Measurements from ENCODE around the gene GRB10. TPM values are rescaled to one million over a fixed set of nuclear protein-coding genes. Genes with fewer than 3 reads are reported as not detected.
"Not testable (repeated sequence)": the region's sequence is repeated elsewhere in the genome, so short reads cannot be mapped to it uniquely, and the experiment has no call there.

Gene GRB10
- total RNA-seq, 4 donors from 2014 or later: 33.9 to 72.6 (median 41.8) TPM

GRCh38 chr7:50552921-50553320 is 229.8 kb downstream of the GRB10 start:
- Histone ChIP-seq H3K27me3 (no peaks in the 10 kb centered on the region), H3K4me3 (no peak overlapping the region), H3K9me3 (no peaks in the 10 kb centered on the region), H3K27ac (no peak overlapping the region), H3K36me3 (no peaks in the 10 kb centered on the region), H3K4me1 (no peaks in the 10 kb centered on the region)
- DNase-seq: no peak
- TF ChIP-seq CTCF (IDR thresholded peaks at IDR 0.05) (no peak), POLR2A (IDR thresholded peaks at IDR 0.05) (no peak)
- intact Hi-C loops (cut with DNase I; ENCODE audit: low total_unique reads): no loop called here

DNA sequence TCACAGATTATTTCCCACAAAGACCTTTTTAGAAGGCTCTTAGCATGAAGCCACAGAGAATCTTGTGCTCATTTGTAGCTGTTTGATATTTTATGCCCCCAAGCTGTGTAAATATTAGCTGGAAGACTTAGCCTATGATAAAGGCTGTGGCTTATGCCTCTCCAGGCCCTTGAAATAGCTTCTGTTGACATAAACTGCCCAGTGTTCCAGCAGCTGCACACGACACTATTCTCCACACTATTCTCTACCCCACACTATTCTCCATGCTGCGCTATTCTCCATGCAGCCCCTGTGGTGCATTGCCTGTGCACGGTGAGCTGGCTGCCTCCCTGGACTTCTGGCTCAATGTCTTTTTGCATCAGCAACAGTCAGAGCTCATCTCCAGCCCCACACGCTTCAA is 230.6 kb downstream of the GRB10 start:
- H3K4me1 ChIP-seq: no peaks in the 10 kb centered on the region
- TF ChIP-seq POLR2A (IDR thresholded peaks at IDR 0.05) (no peak), CTCF (IDR thresholded peaks at IDR 0.05) (no peak)
- H3K27ac ChIP-seq: no peak overlapping the region
- no peaks in the 10 kb centered on the region for H3K36me3 ChIP-seq
- DNase-seq: no peak
- intact Hi-C loops (cut with DNase I; ENCODE audit: low total_unique reads): no loop called here
- H3K4me3 ChIP-seq: no peak overlapping the region
- no peaks in the 10 kb centered on the region for H3K27me3 ChIP-seq
- no peaks in the 10 kb centered on the region for H3K9me3 ChIP-seq

DNA sequence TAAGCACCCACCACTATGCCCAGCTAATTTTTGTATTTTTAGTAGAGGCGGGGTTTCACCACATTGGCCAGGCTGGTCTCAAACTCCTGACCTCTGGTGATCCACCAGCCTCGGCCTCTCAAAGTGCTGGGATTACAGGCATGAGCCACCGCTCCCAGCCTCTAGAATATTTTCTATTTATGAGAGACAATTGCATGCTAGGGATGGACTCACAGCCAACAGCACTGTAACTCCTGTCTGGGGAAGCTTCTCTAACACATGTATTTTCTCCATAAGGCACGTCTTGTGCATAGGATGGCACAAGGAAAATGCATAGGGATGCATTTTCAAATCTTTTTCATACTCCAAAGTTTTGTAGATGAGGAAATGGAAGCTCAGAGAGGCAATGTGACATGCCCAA is 237.1 kb downstream of the GRB10 start:
- H3K27ac ChIP-seq; H3K9me3 ChIP-seq; DNase-seq; H3K4me3 ChIP-seq; H3K27me3 ChIP-seq; H3K36me3 ChIP-seq; H3K4me1 ChIP-seq; intact Hi-C loops (cut with DNase I; ENCODE audit: low total_unique reads): not testable (repeated sequence)

- Histone ChIP-seq H3K27me3 (no peaks in the 10 kb centered on the region), H3K4me1 (no peaks in the 10 kb centered on the region), H3K27ac (no peak overlapping the region), H3K4me3 (no peak overlapping the region), H3K36me3 (no peaks in the 10 kb centered on the region), H3K9me3 (no peaks in the 10 kb centered on the region)
- DNase-seq: no peak
- intact Hi-C loops (cut with DNase I; ENCODE audit: low total_unique reads): no loop called here
- no peak for TF ChIP-seq CTCF (IDR thresholded peaks at IDR 0.05)
- no peak for TF ChIP-seq POLR2A (IDR thresholded peaks at IDR 0.05)
Observed at GRCh38 chr7:50544992-50545391, 237.7 kb downstream of the GRB10 start.

- no peaks in the 10 kb centered on the region for H3K9me3 ChIP-seq
- H3K27ac ChIP-seq: no peak overlapping the region
- intact Hi-C loops (cut with DNase I; ENCODE audit: low total_unique reads): no loop called here
- H3K4me1 ChIP-seq: no peaks in the 10 kb centered on the region
- H3K4me3 ChIP-seq: no peak overlapping the region
- DNase-seq: no peak
- no peaks in the 10 kb centered on the region for H3K36me3 ChIP-seq
- no peaks in the 10 kb centered on the region for H3K27me3 ChIP-seq
- no peak for TF ChIP-seq CTCF (IDR thresholded peaks at IDR 0.05)
- no peak for TF ChIP-seq POLR2A (IDR thresholded peaks at IDR 0.05)
Observed at GRCh38 chr7:50543776-50544442, 238.8 kb downstream of the GRB10 start.

- intact Hi-C loops (cut with DNase I; ENCODE audit: low total_unique reads): no loop called here
- Histone ChIP-seq H3K4me3 (no peak overlapping the region), H3K9me3 (no peaks in the 10 kb centered on the region), H3K36me3 (no peaks in the 10 kb centered on the region), H3K4me1 (no peaks in the 10 kb centered on the region), H3K27me3 (no peaks in the 10 kb centered on the region), H3K27ac (no peak overlapping the region)
- no peak for DNase-seq
- no peak for TF ChIP-seq CTCF (IDR thresholded peaks at IDR 0.05)
- TF ChIP-seq POLR2A (IDR thresholded peaks at IDR 0.05): no peak
Observed at GRCh38 chr7:50542132-50542531, 240.6 kb downstream of the GRB10 start.

Data from uterus (tissue), 4 donors.